ENCODE results near the gene CFHR4. TPM values are rescaled to one million over a fixed set of nuclear protein-coding genes. Genes with fewer than 3 reads are reported as not detected.
"Not testable (repeated sequence)": the region's sequence is repeated elsewhere in the genome, so short reads cannot be mapped to it uniquely, and the experiment has no call there.

Gene CFHR4
- total RNA-seq, 1 donor from 2014 or later = not detected

- DNase-seq (ENCODE audit: low spot score in 2 of 2) = no peak
- TF ChIP-seq CTCF (IDR thresholded peaks at IDR 0.05) = no peak
- Histone ChIP-seq H3K4me1 (no peaks in the 10 kb centered on the region), H3K27me3 (no peaks in the 10 kb centered on the region), H3K36me3 (no peaks in the 10 kb centered on the region), H3K9me3 (no peaks in the 10 kb centered on the region), H3K4me3 (no peak overlapping the region), H3K27ac (no peak overlapping the region)
- intact Hi-C loops (cut with DNase I) = no loop called here
These were observed 2.8 kb downstream of the CFHR4 start for GRCh38 chr1:196890668-196891067.

GRCh38 chr1:196891251-196891650 lies 3.4 kb downstream of the CFHR4 start:
- H3K27me3 ChIP-seq = no peaks in the 10 kb centered on the region
- TF ChIP-seq CTCF (IDR thresholded peaks at IDR 0.05) = no peak
- no peaks in the 10 kb centered on the region for H3K9me3 ChIP-seq
- no peaks in the 10 kb centered on the region for H3K4me1 ChIP-seq
- no peak for DNase-seq (ENCODE audit: low spot score in 2 of 2)
- intact Hi-C loops (cut with DNase I) = no loop called here
- H3K4me3 ChIP-seq = no peak overlapping the region
- H3K27ac ChIP-seq = no peak overlapping the region
- no peaks in the 10 kb centered on the region for H3K36me3 ChIP-seq

- H3K4me3 ChIP-seq = no peak overlapping the region
- no peaks in the 10 kb centered on the region for H3K9me3 ChIP-seq
- no peak for TF ChIP-seq CTCF (IDR thresholded peaks at IDR 0.05)
- H3K27ac ChIP-seq = no peak overlapping the region
- no peaks in the 10 kb centered on the region for H3K36me3 ChIP-seq
- H3K27me3 ChIP-seq = no peaks in the 10 kb centered on the region
- H3K4me1 ChIP-seq = no peaks in the 10 kb centered on the region
- intact Hi-C loops (cut with DNase I) = no loop called here
- DNase-seq (ENCODE audit: low spot score in 2 of 2) = no peak
These were observed 8.5 kb downstream of the CFHR4 start for GRCh38 chr1:196896355-196896754.

GRCh38 chr1:196897158-196897828 lies 9.4 kb downstream of the CFHR4 start:
- H3K27ac ChIP-seq = no peak overlapping the region
- no peaks in the 10 kb centered on the region for H3K4me1 ChIP-seq
- DNase-seq (ENCODE audit: low spot score in 2 of 2) = no peak
- no peaks in the 10 kb centered on the region for H3K36me3 ChIP-seq
- no peak overlapping the region for H3K4me3 ChIP-seq
- TF ChIP-seq CTCF (IDR thresholded peaks at IDR 0.05) = no peak
- H3K9me3 ChIP-seq = no peaks in the 10 kb centered on the region
- no peaks in the 10 kb centered on the region for H3K27me3 ChIP-seq
- intact Hi-C loops (cut with DNase I) = no loop called here

GRCh38 chr1:196902344-196902743 lies 14.5 kb downstream of the CFHR4 start:
- intact Hi-C loops (cut with DNase I) = no loop called here
- H3K27me3 ChIP-seq = no peaks in the 10 kb centered on the region
- DNase-seq (ENCODE audit: low spot score in 2 of 2) = no peak
- no peaks in the 10 kb centered on the region for H3K9me3 ChIP-seq
- no peak for TF ChIP-seq CTCF (IDR thresholded peaks at IDR 0.05)
- no peaks in the 10 kb centered on the region for H3K4me1 ChIP-seq
- no peak overlapping the region for H3K4me3 ChIP-seq
- no peaks in the 10 kb centered on the region for H3K36me3 ChIP-seq
- H3K27ac ChIP-seq = no peak overlapping the region

GRCh38 chr1:196910215-196910614 lies 22.4 kb downstream of the CFHR4 start:
- intact Hi-C loops (cut with DNase I) = no loop called here

GRCh38 chr1:196912283-196912682 lies 24.4 kb downstream of the CFHR4 start:
- H3K27me3 ChIP-seq; DNase-seq (ENCODE audit: low spot score in 2 of 2); H3K4me3 ChIP-seq; intact Hi-C loops (cut with DNase I); H3K36me3 ChIP-seq; H3K9me3 ChIP-seq; H3K4me1 ChIP-seq; H3K27ac ChIP-seq: not testable (repeated sequence)

More at GRCh38 chr1:196910215-196910614, 22.4 kb downstream of the CFHR4 start:
- Histone ChIP-seq H3K4me3 (no peak overlapping the region), H3K9me3 (no peaks in the 10 kb centered on the region), H3K36me3 (no peaks in the 10 kb centered on the region), H3K4me1 (no peaks in the 10 kb centered on the region), H3K27me3 (no peaks in the 10 kb centered on the region), H3K27ac (no peak overlapping the region)
- DNase-seq (ENCODE audit: low spot score in 2 of 2) = no peak
- no peak for TF ChIP-seq CTCF (IDR thresholded peaks at IDR 0.05)

GRCh38 chr1:196926839-196927238 lies 39.0 kb downstream of the CFHR4 start:
- H3K36me3 ChIP-seq; H3K4me3 ChIP-seq; intact Hi-C loops (cut with DNase I); H3K27me3 ChIP-seq; H3K9me3 ChIP-seq; H3K4me1 ChIP-seq; H3K27ac ChIP-seq; DNase-seq (ENCODE audit: low spot score in 2 of 2): not testable (repeated sequence)
